HG02623 (cell line): ENCODE measurements around the gene PLEKHG4B.
"Not testable (repeated sequence)": the region's sequence is repeated elsewhere in the genome, so short reads cannot be mapped to it uniquely, and the experiment has no call there.

Experiments used
- ATAC-seq: cut with Tn5 transposase; IDR thresholded peaks from one replicate; pipeline ENCODE4 v1.9.1; 2021; ENCODE audit warnings: moderate library complexity; ENCODE audit not compliant: unreplicated experiment

Gene PLEKHG4B

DNA sequence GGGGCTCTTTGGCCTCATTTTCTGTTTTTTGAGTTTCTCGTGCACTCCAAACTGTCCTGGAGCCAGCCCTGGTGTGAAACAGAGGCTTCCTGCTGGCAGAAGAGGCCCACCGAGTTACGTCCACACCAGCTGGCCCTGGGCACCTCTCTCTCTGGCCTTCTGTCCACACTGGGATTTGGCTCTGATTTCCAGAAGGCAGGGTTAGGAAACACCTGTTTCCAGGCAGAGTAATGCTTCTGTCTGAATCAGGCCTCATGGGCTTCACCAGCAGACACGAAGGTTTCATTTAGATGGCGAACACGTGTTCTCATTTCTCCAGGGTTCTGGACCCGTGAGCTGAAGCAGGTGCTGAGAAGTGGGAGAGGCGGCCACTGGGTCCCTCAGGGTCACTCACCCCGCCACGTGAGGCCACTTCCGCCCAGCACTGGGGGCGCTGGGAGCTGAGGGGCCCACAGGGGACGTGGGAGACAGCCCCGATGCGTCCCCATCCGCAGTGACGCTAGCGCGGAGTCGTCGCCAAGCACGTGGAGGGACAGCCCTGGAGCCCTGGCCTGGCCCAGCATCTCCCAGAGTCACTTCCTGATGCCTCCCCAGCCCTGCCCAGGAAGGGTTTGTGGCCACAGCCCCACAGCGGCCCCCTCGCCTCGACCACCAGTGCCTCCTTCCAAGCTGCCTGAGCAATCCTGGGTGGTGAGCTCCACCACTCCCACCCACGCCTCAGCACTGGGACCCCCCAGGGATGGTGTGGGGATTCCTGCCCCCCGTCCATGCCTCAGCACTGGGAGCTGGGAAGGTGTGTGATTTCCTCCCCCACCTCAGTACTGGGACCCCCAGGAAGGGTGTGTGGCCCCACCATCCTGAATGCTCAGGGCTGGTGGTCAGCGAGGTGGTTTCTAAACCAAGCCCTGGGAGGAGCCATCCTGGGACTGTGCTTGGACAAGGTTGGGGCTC is 94.4 kb downstream of the PLEKHG4B start:
- no peak for ATAC-seq

DNA sequence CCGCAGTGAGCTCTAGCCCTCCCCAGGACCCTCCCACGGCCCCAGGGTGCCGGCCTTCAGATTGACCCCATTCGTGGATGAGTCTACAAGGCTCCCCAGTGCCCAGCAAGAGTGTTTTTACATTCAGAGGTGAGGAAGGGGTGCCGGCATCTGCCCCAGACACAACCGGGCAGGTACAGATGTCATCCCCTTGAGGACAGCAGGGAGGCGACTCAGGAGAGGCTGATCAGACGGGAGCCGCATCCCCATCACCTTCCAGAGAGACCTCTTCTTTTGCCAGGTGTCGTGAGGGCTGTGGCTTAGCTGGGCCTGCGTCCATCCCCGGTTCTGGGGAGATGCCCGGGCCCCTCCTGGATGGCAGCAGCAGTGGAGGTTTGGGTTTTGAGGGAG is 95.1 kb downstream of the PLEKHG4B start:
- no peak for ATAC-seq

GRCh38 chr5:187617-188451 is 95.9 kb downstream of the PLEKHG4B start:
- ATAC-seq, result no peak

GRCh38 chr5:188488-189481 is 96.8 kb downstream of the PLEKHG4B start:
- ATAC-seq, result peak; percentile 76

DNA sequence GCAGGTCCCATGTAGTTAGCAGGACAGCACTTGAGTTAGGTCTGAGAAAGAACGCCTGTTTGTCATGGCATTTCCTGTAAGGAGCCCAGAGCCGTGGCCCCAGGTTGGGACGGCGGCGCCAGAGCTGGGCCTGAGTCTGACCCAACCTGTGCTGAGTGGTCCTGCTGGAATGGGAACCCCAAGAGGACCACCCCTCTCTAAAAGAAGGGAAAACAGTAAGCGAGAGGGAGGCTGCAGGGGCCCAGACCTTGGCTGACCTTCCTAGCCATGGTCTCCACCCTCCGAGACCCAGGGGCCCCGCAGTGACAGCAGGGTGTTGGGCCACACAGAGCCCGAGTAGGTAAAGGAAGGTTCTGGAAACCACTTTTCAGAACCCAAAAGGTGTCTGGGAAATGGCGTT is 97.5 kb downstream of the PLEKHG4B start:
- ATAC-seq, result no peak

DNA sequence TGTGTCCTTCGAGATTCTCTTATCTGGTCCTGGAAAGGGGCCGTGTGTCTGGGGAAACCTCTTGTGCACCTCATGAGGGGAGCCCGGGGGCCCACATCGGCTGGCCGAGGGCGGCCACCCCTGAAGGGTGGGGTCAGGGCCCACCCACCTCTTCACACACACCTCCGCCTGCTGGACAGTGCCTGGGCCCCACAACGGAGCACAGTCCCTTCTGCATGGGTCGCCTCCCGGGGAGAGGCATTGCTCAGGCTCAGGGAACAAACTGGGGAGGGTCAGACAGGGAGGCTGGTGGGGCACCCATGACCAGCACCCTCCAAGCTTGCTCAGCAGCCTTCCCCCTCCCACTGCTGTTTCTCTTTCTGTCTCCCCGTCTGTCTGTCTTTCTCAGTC is 98.0 kb downstream of the PLEKHG4B start:
- ATAC-seq, result no peak

- ATAC-seq, result peak; percentile 38
These were observed 98.5 kb downstream of the PLEKHG4B start for GRCh38 chr5:190366-191035.

- no peak for ATAC-seq
These were observed 99.3 kb downstream of the PLEKHG4B start, which contains the start of gene LRRC14B for GRCh38 chr5:191036-191948. Gene LRRC14B, plus strand, starts transcription at chr5:191495. Its CDS starts 44 bp downstream, at chr5:191539.

GRCh38 chr5:191949-192690 is 100.2 kb downstream of the PLEKHG4B start:
- ATAC-seq, result no peak

GRCh38 chr5:192691-192969 is 100.7 kb downstream of the PLEKHG4B start:
- ATAC-seq, result no peak

DNA sequence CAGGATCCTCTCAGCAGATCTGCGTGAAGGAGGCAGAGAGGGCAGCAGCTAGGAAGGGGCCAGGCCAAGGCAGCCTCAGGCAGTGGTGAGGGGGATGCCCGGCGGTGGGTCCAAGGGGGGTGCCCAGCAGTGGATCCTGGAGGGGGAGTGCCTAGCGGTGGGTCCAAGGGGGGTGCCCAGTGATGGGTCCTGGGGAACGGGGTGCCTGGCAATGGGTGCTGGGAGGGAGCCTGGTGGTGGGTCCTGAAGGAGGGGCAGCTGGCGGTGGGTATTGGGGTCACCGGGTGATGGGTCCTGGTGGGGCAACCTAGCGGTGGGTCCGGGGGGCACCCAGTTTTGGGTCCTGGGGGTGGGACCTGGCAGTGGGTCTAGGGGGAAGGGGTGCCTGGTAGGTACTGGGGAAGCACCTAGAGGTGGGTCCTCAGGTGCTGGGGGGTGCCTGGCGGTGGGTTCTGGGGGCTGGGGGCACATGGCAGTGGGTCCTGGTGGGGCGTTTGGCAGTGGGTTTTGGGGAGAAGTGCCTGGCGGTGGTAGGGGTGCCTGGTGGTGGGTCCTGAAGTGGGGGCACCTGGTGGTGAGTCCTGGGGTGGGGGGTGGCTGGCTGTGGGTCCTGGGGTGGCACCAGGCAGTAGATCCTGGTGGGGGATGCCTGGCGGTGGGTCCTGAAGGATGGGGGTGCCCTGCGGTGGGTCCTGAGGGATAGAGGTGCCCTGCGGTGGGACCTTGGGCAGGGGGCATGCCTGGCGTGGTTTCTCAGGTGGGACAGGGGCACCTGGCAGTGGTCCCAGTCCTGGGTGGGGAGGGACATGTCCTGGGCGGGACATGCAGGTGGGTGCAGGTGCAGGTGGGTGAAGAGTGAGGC is 101.2 kb downstream of the PLEKHG4B start:
- ATAC-seq, result no peak

GRCh38 chr5:194102-194501 is 102.1 kb downstream of the PLEKHG4B start:
- ATAC-seq, result no peak

GRCh38 chr5:194603-195209 is 102.7 kb downstream of the PLEKHG4B start:
- ATAC-seq, result no peak

GRCh38 chr5:195401-196160 is 103.6 kb downstream of the PLEKHG4B start:
- no peak for ATAC-seq

DNA sequence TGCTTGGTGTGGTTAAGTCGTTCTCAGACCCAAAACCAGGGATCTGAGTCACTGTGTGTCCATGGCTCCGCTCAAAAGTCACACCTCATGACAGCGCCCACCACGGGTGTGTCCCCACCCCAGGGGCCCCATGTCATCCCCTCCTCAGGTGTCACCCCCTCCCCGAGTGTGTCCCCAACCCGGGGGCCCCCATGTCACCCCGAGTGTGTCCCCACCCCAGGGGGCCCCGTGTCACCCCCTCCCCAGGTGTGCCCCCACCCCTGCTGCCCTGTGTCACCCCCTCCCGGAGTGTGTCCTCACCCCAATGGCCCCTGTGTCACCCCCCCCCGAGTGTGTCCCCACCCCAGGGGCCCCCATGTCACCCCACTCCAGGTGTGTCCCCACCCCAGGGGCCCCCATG is 104.4 kb downstream of the PLEKHG4B start:
- ATAC-seq, result no peak

DNA sequence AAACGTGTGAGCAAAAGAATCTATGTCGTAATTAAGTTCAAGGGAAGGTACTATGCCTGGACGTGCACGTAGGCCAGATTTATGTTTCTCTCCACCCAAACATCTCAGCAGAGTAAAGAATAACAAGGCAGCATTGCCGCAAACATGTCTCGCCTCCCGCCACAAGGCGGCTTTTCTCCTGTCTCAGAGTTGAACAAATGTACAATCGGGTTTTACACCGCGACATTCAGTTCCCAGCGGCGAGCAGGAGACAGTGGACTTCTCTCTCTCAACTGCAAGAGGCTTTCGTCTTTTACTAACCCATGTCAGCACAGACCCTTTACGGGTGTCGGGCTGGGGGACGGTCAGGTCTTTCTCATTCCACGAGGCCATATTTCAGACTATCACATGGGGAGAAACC is 105.1 kb downstream of the PLEKHG4B start:
- ATAC-seq, result not testable (repeated sequence)
